Amniotic stem cell (primary cell): ENCODE measurements around the gene PGBD1.

ENCODE experiments used
- DNase-seq: peaks from one replicate; lab custom pipeline; 2025; lab: John Stamatoyannopoulos, UW

The PGBD1 gene, protein sequence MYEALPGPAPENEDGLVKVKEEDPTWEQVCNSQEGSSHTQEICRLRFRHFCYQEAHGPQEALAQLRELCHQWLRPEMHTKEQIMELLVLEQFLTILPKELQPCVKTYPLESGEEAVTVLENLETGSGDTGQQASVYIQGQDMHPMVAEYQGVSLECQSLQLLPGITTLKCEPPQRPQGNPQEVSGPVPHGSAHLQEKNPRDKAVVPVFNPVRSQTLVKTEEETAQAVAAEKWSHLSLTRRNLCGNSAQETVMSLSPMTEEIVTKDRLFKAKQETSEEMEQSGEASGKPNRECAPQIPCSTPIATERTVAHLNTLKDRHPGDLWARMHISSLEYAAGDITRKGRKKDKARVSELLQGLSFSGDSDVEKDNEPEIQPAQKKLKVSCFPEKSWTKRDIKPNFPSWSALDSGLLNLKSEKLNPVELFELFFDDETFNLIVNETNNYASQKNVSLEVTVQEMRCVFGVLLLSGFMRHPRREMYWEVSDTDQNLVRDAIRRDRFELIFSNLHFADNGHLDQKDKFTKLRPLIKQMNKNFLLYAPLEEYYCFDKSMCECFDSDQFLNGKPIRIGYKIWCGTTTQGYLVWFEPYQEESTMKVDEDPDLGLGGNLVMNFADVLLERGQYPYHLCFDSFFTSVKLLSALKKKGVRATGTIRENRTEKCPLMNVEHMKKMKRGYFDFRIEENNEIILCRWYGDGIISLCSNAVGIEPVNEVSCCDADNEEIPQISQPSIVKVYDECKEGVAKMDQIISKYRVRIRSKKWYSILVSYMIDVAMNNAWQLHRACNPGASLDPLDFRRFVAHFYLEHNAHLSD

DNA sequence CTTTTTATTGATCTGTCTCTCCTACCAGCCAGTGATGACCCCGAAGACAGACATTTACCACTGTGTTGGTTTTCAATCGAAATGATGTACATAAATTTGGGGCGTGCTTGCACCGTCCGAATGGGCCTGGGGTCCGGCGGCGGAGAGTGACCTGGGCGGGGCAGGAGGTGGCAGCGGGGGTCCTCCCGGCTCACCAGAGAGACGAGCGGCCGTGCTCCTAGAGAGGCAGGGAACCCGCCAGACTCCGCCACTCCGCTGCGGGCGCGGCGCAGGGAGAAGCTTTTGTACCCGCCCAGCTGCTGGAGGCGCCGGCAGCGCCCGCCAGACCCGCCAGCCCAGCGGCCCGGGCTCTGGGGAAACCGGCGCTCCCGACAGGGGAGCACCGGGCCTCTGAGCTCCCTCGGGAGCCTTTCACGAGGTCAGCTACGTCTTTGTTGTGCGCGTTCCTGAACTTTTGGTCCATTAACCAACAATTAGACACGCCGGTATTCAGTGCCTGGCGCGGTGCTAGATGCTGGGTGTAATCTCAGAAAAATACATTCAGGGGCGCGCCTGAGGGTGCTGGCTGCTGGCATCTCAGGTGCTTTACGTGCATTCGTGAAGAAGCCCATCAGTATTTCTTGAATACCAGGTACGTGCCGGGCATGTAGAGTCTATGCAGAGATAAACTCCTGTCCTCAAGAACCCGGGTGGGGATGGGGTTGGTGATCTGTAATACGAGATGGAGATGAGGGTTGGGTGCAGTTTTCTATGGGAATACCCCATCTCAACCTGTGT lies at the start of gene PGBD1:
TSS of gene PGBD1 (plus strand) at position 285 of the 777 bp plus-strand sequence. CDS start 2,242 bp downstream, outside the sequence.
- peak; percentile 52 for DNase-seq

DNA sequence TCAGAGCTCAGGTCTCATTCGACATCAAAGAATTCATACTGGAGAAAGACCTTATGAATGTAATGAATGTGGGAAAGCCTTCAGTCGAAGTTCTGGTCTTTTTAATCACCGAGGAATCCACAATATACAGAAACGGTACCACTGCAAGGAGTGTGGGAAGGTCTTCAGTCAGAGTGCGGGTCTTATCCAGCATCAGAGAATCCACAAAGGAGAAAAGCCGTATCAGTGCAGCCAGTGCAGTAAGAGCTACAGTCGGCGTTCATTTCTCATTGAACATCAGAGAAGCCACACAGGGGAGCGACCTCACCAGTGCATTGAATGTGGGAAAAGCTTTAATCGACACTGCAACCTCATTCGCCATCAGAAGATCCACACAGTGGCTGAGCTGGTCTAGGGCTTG lies 48.6 kb upstream of the PGBD1 start:
- no peak for DNase-seq

DNA sequence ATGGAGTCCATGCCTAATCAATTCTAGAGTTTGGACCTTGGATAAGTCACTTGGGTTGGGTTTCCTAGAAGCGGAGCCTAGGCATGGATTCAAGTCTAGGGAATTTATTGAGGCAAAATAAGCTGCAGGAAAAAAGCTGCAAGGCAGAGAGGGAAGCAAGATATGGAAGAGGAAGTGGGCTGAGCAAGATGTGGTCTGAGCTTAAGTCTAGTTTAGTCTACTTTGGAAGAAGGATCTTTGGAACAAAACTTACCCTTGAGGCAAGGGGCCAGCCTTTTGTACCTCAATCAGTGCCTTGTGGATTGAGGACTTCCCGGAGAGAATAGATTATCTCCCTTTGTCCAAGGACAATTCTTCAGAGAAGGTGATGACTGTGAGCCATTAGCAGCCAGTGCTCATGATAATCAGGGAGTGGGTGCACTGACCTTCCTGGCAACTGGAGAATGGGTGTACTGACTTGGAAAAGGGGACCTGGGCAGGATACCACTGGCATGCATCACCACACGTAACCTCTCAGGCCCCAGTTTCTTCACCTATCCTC lies 45.4 kb upstream of the PGBD1 start:
- DNase-seq = no peak

DNA sequence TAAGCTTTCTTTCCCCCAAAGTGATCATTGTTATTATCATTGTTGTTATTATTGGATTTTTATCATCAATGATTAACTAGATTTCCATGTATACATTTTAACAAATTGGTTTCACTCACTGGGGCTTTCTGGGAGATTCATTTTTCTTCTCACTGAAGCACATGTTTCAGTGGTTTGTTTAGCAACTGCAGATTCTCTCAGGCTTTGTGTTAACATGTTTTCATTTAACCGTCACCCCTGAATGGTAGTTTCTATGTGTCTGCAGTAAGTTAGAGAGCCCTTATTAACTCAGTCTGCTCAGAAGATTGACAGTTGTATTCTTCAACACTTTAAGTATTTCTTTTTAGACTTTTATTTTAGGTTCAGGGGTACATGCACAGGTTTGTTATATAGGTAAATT lies 41.7 kb upstream of the PGBD1 start:
- no peak for DNase-seq

DNA sequence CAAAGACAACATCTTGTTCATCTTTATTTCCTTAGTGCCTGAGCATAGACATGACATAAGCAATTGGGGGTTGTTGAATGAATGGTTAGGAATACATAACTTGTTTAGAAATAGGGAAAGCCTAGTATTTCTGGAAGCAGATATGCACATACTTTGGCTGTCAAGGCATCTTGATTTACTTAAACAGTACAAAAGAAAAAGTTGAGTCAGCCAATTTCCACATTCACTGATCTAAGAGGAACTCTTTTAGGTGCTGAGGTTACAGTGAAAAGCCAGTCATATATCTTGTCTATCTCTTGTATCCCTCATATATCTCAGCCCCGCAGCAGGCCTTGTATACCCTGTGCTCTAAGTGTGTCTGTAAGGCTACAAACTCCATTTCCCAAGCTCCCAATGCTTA lies 40.9 kb upstream of the PGBD1 start:
- DNase-seq = no peak

DNA sequence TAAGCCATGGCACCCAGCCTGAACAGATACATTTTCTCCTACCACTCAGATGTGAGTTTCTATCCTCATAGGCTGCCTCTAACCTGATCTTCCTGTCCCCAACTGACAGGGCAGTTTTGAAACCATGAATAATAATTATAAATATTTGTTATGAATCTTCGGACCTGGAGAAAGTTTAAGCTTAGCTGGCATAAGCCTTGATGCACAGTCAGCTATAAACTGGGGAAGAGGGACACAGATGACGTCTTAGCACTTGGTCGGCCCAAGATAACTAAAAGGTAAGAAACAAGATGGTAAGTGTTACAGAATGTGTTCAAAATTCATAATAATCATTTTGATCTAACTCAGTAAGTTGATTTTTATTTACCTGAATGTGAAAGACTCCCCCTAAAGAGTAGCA lies 37.4 kb upstream of the PGBD1 start:
- no peak for DNase-seq

DNA sequence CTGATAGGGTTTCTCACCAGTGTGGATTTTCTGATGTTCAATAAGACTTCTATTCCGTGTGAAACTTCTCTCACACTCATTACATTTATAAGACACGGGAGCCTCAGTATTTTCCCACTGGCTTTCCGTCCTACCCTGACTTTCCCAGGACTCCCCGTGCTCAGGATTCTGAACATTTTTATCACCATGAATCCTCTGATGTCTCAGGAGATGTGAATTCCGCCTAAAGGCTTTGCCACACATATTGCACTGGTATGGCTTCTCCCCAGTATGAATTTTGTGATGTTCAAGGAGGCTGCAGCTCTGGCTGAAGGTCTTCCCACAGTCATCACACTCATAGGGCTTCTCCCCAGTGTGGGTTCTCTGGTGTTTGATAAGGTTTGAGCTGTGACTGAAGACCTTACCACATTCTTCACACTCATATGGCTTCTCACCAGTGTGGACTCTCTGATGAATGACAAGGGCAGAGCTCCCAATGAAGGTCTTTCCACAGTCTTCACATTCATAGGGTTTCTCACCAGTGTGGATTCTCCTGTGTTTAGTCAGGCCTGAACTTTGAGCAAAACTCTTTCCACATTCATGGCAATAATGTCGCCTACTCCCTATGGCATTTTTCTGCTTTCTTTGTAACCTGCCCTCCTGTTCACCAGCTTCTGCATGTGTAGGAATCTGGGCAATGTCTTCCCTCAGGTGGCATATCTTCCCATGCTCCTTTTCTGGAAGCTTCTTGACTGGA lies 36.0 kb upstream of the PGBD1 start:
- DNase-seq = no peak

DNA sequence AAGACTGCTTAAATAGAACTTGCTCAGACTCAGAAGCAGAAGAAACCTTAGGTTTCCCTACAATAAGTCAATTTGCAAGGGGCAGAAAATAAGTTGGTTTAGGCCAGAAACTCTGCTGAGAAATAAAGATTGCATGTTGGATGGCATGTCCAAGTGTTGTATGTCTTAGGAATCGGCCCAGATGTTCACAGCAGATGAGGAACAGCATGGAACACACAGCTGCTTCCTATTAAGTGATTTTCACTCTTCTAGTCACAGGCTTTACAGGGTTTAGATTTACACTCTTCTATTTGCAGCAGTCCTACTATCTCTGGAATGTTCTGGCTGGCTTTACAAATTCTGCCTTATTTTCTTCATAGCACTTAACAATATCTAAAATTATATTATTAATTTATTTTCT lies 32.5 kb upstream of the PGBD1 start:
- DNase-seq = no peak

DNA sequence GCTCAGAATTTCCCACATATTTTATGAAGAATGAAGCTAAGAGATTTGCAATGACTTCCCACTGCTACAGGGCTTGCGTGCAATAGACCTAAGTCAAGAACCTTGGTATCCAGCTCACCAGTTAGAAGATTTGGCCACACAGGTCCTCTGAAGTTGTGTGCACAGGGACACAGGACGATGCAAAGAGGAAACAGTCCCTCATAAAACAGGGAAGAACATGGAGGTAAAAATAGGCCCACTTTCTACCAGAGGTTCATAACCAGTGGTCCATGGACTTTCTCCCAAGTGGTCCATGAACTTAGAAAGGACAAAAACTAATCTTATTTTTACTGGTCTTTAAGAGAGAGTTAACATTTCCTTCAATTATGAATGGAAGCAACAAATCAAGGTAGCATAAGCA lies 30.6 kb upstream of the PGBD1 start:
- no peak for DNase-seq

DNA sequence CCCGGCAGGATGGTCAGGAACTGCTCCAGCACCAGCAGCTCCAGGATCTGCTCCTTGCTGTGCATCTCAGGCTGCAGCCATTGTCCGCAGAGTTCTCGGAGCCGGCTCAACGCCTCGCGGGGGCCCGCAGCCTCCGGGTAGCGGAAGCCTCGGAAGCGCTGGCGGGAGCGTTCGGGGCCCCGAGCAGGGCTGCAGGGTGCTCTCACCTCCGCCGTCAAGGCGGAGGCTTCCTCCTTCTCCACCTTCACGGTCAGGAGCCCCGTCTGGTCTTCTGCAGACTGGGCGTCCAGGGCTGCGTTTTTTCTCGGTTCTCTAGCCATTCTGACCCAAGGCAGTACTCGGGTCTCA lies 29.7 kb upstream of the PGBD1 start:
- no peak for DNase-seq

DNA sequence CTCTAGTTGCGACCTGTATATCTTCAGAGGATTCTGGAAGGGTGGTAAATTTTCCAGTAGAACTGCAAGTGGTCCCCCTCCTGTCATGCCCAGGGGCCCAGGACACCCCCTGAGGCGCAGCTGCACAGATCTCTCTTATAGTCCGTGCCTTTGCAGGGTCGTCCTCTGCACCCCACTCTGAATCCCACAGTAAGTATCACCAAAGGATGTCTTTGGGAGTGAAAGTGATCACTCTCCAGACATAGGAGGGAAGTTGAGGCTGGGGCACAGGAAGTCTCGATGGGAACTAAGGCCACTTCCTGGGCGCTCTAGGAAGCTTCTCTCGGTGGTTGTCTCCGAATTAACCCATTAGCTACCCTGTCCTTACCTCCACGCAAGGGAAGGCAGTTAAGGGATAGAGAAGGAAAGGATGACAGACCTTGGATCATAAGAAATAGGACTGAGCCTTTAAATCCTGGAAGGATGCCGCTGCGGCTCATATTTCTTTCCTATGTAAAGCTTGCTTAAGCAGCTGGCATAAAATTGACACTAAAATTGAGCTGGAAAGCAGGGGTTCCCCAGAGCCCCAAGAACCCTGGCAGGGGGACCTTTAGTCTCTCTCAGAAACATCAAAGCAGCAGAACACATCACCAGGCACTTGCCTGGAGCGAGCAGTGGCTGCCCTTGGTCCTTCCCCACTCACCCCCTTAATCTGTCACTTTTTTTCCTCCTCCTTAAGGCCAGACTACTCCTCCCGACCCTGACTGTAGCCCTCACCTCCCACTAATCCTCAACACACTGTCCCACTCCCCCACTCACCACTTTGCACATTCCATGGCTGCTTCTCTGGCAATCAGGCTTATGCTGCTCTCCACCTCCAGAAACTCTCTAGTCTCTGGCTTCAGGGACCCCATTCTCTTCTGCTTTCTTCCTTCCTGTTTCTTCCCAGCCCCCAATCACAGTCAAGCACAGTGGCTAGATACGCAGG lies 29.1 kb upstream of the PGBD1 start, which contains the start of gene ZKSCAN4:
TSS of gene ZKSCAN4 (minus strand) at position 261 of the 967 bp plus-strand sequence. CDS start 289 bp downstream, outside the sequence.
- peak; percentile 46 for DNase-seq

DNA sequence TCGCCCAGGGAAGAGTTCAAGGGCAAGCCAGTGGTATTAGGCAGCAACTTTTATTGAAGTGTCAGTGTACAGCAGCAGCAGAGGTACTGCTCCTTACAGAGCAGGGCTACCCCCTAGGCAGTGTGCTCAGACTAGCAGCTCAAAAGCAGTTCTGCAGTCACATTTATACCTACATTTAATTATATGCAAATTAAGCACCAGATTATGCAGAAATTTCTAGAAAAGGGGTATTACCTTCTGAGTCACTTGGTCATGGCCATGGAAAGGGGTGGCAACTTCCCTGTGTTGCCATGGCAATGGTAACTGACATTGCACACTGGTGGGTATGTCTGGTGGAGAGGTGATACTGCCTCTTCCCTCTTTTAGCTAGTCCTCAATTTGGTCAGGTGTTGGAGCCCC lies 27.3 kb upstream of the PGBD1 start:
- DNase-seq = no peak

DNA sequence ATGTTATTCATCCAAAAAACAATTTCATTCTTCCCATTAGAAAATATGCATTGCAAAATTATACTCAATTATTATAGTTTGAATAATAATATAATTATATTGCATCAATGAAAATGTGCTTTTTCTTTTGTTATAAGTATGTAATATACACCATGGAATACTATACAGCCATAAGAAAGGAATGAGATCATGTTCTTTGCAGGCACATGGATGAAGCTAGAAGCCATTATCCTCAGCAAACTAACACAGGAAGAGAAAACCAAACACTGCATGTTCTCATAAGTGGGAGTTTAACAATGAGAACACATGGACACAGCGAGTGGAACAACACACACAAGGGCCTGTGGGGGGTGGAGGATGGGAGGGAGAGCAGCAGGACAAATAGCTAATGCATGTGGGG lies 24.3 kb upstream of the PGBD1 start:
- DNase-seq = no peak

DNA sequence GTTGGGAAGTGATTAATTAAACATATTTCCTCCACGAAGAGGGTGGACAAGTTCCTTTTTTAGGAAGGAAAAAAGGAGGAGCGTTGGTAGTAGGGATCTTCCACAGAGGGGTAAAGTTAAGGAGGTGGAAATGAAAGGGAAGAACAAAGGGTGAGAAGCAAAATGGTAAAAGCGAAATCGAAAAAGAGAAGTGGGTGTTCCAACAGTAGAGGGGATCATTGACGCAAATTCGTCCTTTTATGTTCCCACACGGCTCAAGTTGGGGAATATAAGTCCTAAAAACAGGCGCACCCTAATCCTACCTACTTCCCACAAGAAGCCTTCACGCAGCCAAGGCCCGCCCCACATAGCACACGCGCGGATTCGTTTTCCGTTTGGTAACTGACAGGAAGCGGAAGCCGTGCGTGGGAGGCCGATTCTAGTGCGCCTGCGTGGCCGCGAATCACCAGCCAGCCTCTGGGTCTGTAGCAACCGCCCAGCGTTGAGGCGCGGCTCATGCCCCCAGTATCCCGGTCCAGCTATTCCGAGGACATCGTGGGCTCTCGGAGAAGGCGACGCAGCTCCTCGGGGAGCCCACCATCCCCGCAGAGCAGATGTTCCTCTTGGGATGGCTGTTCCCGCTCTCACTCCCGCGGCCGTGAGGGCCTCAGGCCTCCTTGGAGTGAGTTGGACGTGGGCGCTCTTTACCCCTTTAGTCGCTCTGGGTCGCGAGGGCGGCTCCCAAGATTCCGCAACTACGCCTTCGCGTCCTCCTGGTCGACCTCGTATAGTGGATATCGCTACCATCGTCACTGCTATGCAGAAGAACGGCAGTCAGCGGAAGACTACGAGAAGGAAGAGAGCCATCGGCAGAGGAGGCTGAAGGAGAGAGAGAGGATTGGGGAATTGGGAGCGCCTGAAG lies 22.2 kb upstream of the PGBD1 start, which contains the start of gene NKAPL:
TSS of gene NKAPL (plus strand) at position 421 of the 901 bp plus-strand sequence. CDS start at position 496, 75 bp downstream.
- DNase-seq = no peak

DNA sequence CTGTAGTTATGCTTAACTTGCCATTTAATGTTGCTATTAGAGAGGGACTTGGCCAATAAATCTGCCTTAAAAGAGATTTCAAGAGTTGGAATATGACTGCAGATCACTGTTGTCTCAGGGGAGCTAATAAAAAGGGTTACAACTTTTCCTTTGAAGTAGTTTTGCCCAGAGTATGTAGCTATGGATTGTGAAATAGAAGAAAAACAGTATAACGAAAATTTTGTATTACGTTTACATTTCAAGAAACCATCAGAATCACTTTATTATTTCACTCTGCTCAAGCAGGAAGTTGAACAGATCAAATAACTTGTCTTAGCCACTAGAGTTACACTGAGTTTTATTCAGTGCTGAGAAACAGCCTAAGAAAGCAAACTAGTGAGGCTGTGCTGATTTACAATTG lies 17.4 kb upstream of the PGBD1 start:
- no peak for DNase-seq

DNA sequence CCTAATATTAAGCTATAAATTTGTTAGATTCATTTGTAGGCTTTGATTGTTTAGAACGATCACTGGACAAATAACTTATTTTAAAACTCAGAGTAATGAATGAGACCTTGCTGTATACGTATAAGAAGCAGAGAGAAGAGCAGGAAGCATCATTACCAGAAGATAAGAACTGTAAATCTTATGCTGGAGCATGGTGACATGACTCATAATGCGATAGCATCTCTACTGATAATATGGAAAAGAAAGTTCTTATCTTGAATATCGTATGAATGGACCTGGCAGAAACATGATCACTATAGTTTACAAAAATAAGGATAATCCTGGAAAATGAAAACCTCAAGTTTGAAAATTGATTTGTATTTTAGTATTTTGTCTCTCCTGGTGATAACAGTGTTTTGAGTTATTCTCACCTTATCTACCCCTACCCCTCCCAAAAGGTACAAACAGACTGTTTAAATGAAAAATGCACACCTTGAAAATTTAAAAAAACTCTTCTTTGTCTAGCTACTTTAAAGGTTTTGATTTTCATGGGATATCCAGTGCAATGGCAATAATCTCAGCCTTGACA lies 16.5 kb upstream of the PGBD1 start:
- no peak for DNase-seq

DNA sequence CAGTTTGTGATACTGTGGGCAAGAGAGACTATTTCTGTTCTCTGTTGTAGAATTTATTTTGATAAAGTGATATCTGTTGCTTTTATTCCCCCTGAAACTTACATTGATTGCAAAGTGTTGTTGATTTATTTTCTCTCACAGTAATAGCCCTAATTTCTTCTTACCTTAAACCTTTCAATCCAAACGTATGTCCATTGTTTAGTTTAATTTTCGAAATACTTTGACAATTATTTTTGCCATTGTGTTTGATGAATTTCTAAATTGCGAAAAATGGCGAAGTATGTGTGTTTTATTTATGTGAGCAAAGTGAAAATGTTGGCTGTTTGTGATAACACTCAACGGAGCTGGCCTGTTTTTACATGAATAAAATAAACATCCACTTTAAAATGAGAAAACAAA lies 14.8 kb upstream of the PGBD1 start:
- no peak for DNase-seq

DNA sequence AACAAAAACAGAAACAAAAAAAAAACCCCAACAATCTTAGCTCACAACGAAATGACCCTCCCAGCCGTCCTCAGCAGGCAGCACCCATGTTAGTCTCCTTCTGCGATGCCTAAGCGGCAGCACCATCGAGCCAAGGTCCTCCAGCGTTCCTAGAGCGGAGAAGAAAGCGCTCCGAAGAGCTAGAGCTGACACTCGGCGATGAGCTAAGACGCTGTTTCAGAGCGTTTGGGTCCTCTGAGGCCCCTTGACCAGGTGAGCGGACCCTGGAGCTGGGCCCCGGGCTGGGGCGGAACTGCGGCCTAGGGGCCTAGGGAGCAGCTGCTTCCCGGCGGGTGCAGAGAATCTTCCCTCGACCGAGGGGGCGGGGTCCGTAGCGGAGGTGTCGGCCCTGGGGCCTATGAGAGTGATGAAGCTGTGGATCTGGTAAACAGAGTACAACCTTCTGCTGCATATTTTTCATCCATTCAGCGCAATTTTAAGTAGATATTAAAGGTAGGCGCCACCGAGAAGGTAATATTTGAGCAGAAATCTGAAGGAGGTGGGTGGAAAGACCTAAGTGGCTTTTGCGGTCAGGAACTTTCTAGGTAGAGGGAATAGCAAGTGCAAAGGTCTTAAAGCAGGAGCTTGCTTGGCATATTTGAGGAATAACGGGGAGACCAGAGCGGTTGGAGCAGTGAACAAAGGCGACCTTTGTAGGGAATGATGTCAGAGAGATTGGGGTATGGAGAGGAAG lies 14.2 kb upstream of the PGBD1 start, which contains the start of gene ZSCAN26:
TSS of gene ZSCAN26 (plus strand) at position 182 of the 733 bp plus-strand sequence. CDS start 4,777 bp downstream, outside the sequence.
- peak; percentile 66 for DNase-seq
